NB4 (cell line): ENCODE data around the gene CIROP.

Source experiments
- DNase-seq: peaks from one replicate; pipeline ENCODE4 v3.0.0; 2010; ENCODE audit warnings: low read depth
- H3K4me3 ChIP-seq: one replicate; pipeline ENCODE4 v1.5.1; 2011; ENCODE audit warnings: mild to moderate bottlenecking, low read depth, low read length, moderate library complexity
- CTCF ChIP-seq: IDR thresholded peaks from one replicate; pipeline ENCODE4 v1.5.1; 2012; ENCODE audit warnings: low read depth, low read length
- MAX ChIP-seq: IDR thresholded peaks from 2 replicates; pipeline ENCODE4 v1.6.1; 2011; ENCODE audit warnings: low read depth, low read length
- MYC ChIP-seq: IDR thresholded peaks from 2 replicates; pipeline ENCODE4 v1.6.1; 2011; ENCODE audit warnings: low read depth, low read length
- POLR2A ChIP-seq: IDR thresholded peaks from 2 replicates; pipeline ENCODE4 v1.6.1; 2011; ENCODE audit warnings: mild to moderate bottlenecking; ENCODE audit not compliant: insufficient read length; ENCODE audit errors: extremely low read depth

Gene CIROP

GRCh38 chr14:23093991-23094665 is 10.7 kb downstream of the CIROP start:
- TF ChIP-seq MYC (no peak), MAX (no peak), POLR2A (no peak), CTCF (peak; percentile 8)
- DNase-seq, result no peak
- H3K4me3 ChIP-seq, result peak overlapping the region; percentile 88

- no peak for TF ChIP-seq POLR2A
- no peak for TF ChIP-seq MYC
- TF ChIP-seq MAX, result no peak
- no peak for TF ChIP-seq CTCF
- H3K4me3 ChIP-seq, result peak overlapping the region; percentile 88
- DNase-seq, result no peak
Measured at GRCh38 chr14:23093526-23093925, 11.3 kb downstream of the CIROP start.

GRCh38 chr14:23093104-23093503 is 11.7 kb downstream of the CIROP start:
- DNase-seq, result no peak
- TF ChIP-seq CTCF (no peak), MYC (no peak), POLR2A (no peak), MAX (no peak)
- peak overlapping the region; percentile 88 for H3K4me3 ChIP-seq

GRCh38 chr14:23091294-23092225 is 13.2 kb downstream of the CIROP start:
- TF ChIP-seq CTCF (no peak), MAX (no peak), MYC (no peak), POLR2A (no peak)
- DNase-seq, result no peak
- H3K4me3 ChIP-seq, result no peak overlapping the region

- TF ChIP-seq MYC (no peak), MAX (no peak), CTCF (no peak), POLR2A (no peak)
- no peak overlapping the region for H3K4me3 ChIP-seq
- DNase-seq, result no peak
Measured at GRCh38 chr14:23090254-23090636, 14.5 kb downstream of the CIROP start.
